HepG2 (cell line): ENCODE data around the gene TNFSF8. TPM values are rescaled to one million over a fixed set of nuclear protein-coding genes. Genes with fewer than 3 reads are reported as not detected.

ENCODE experiments used
- ATAC-seq: fragments of 200-7000 bp; cut with Tn5 transposase; 3 replicates; pipeline ENCODE4 v1.9.1; 2020; ENCODE audit warnings: mild to moderate bottlenecking, moderate library complexity
- BruUV-seq: library from RNA; stranded (reverse); fragments of 400-500 nt; replicated peaks from 2 replicates; lab custom pipeline; 2021; lab: Mats Ljungman, UMichigan
- CTCF ChIA-PET: fragments of 300-600 bp; formaldehyde crosslinking; extraction: SDS; loops from one replicate; lab custom pipeline; 2021; ENCODE audit warnings: low total read pairs, inconsistent platforms, low intra/inter-chr PET ratio; lab: Yijun Ruan, JAX
- POLR2A ChIA-PET: fragments of 350-600 bp; sonication (Branson Sonifier 250); formaldehyde crosslinking; loops from one replicate; lab custom pipeline; 2020; ENCODE audit warnings: antibody characterized with exemption, inconsistent platforms; lab: Yijun Ruan, JAX
- DNase-seq: peaks from one replicate; pipeline ENCODE4 v3.0.0-alpha.2; 2015; ENCODE audit warnings: low spot score
- FAIRE-seq: peaks from 3 replicates; lab custom pipeline; 2011; peaks lifted over from hg19 to GRCh38; lab: Jason Lieb, UNC
- H2AFZ ChIP-seq: one replicate; pipeline ENCODE4 v1.6.1; 2011; ENCODE audit warnings: low read length, inconsistent platforms
- H3K27ac ChIP-seq: fragments of 300-600 bp; 3 replicates; pipeline ENCODE4 v1.8.0; 2011; ENCODE audit warnings: mixed run types, mild to moderate bottlenecking, mixed read lengths, low read length, inconsistent platforms; ENCODE audit not compliant: insufficient read depth; ENCODE audit errors: extremely low read length
- H3K27me3 ChIP-seq, 2 experiments: fragments of 200-600 bp in 1 of 2; 2 replicates in 1 of 2; 3 replicates in 1 of 2; pipeline versions ENCODE4 v1.6.0 to v1.8.0; 2011; ENCODE audit warnings: low read length in 2 of 2, mild to moderate bottlenecking in 2 of 2, moderate library complexity in 2 of 2, inconsistent platforms in 1 of 2; ENCODE audit not compliant: insufficient read depth in 2 of 2, control insufficient read depth in 1 of 2
- H3K36me3 ChIP-seq, 2 experiments: fragments of 200-600 bp in 1 of 2; replicated peaks in 1 of 2; 2 replicates in 1 of 2; 3 replicates in 1 of 2; pipeline versions ENCODE4 v1.5.1 to v1.8.0; 2011; ENCODE audit warnings: low read length in 2 of 2, inconsistent platforms in 1 of 2; ENCODE audit not compliant: insufficient read depth in 2 of 2, control insufficient read depth in 1 of 2
- H3K4me1 ChIP-seq: 2 replicates; pipeline ENCODE4 v1.5.1; 2012; ENCODE audit warnings: low read length, inconsistent platforms; ENCODE audit not compliant: insufficient read depth
- H3K4me2 ChIP-seq: 2 replicates; pipeline ENCODE4 v1.6.0; 2011; ENCODE audit warnings: low read depth, low read length, inconsistent platforms
- H3K4me3 ChIP-seq, 3 experiments: fragments of 200-600 bp in 1 of 3; sonication (generic), shearing (Covaris generic) in 1 of 3; replicated peaks in 1 of 3; 2 replicates each; pipeline ENCODE4 v1.5.1; 2011 to 2016; ENCODE audit warnings: low read length in 3 of 3, inconsistent platforms in 2 of 3, low read depth in 2 of 3, mild to moderate bottlenecking in 2 of 3, control low read depth in 1 of 3, mixed read lengths in 1 of 3; ENCODE audit not compliant: insufficient read depth in 1 of 3
- H3K79me2 ChIP-seq: one replicate; pipeline ENCODE4 v1.6.1; 2011; ENCODE audit warnings: low read length, inconsistent platforms; ENCODE audit not compliant: insufficient read depth
- H3K9ac ChIP-seq: 2 replicates; pipeline ENCODE4 v1.6.0; 2011; ENCODE audit warnings: mild to moderate bottlenecking, low read depth, low read length, inconsistent platforms; ENCODE audit not compliant: insufficient read depth
- H3K9me3 ChIP-seq: 2 replicates; pipeline ENCODE4 v1.5.1; 2012; ENCODE audit warnings: mild to moderate bottlenecking, low read length
- H4K20me1 ChIP-seq: 2 replicates; pipeline ENCODE4 v1.6.0; 2011; ENCODE audit warnings: inconsistent platforms, mild to moderate bottlenecking, low read length, moderate library complexity; ENCODE audit not compliant: insufficient read depth
- CBX1 ChIP-seq: IDR thresholded peaks from one replicate; pipeline ENCODE4 v1.6.1; 2016; ENCODE audit warnings: antibody characterized with exemption, low read depth
- FOXJ3 ChIP-seq: sonication (generic); formaldehyde crosslinking; IDR thresholded peaks from 2 replicates; pipeline ENCODE4 v1.4.0; 2020; ENCODE audit warnings: missing genetic modification reagents, mild to moderate bottlenecking, borderline replicate concordance
- HES4 ChIP-seq: sonication (generic); formaldehyde crosslinking; IDR thresholded peaks from 2 replicates; pipeline ENCODE4 v1.9.0; 2021; ENCODE audit warnings: mild to moderate bottlenecking, missing genetic modification reagents, borderline replicate concordance
- KDM5A ChIP-seq: fragments of 200-600 bp; sonication (generic); IDR thresholded peaks from 2 replicates; pipeline ENCODE4 v1.7.0; 2018; ENCODE audit warnings: antibody characterized with exemption, mild to moderate bottlenecking, low read length, borderline replicate concordance
- MED8 ChIP-seq: sonication (generic); formaldehyde crosslinking; IDR thresholded peaks from 2 replicates; pipeline ENCODE4 v1.8.1; 2023; ENCODE audit warnings: mild to moderate bottlenecking, missing genetic modification reagents; ENCODE audit not compliant: insufficient replicate concordance
- MTA3 ChIP-seq: sonication (generic); formaldehyde crosslinking; IDR thresholded peaks from 2 replicates; pipeline ENCODE4 v1.4.0; 2020; ENCODE audit warnings: missing genetic modification reagents
- PHF8 ChIP-seq: sonication (generic); formaldehyde crosslinking; IDR thresholded peaks from 2 replicates; pipeline ENCODE4 v1.5.0; 2020; ENCODE audit warnings: missing genetic modification reagents
- RBFOX2 ChIP-seq: fragments of 200-400 bp; formaldehyde crosslinking; IDR thresholded peaks from 2 replicates; pipeline ENCODE4 v1.6.1; 2017; ENCODE audit warnings: low read depth, mild to moderate bottlenecking, low read length
- RXRA ChIP-seq: sonication (generic); formaldehyde crosslinking; IDR thresholded peaks from 2 replicates; pipeline ENCODE4 v1.5.1; 2020; ENCODE audit warnings: missing genetic modification reagents
- TBL1XR1 ChIP-seq: fragments of 150-350 bp; IDR thresholded peaks from 2 replicates; pipeline ENCODE4 v1.6.1; 2014; ENCODE audit warnings: borderline replicate concordance, low read length; ENCODE audit not compliant: partially characterized antibody
- TP53 ChIP-seq: sonication (generic); formaldehyde crosslinking; conservative IDR thresholded peaks from 2 replicates; pipeline ENCODE4 v1.4.0; 2020; ENCODE audit warnings: missing genetic modification reagents
- TSC22D2 ChIP-seq: sonication (generic); formaldehyde crosslinking; IDR thresholded peaks from 2 replicates; pipeline ENCODE4 v1.5.1; 2020; ENCODE audit warnings: missing genetic modification reagents, mild to moderate bottlenecking, borderline replicate concordance
- ZGPAT ChIP-seq: IDR thresholded peaks from 2 replicates; pipeline ENCODE4 v1.6.1; 2016; ENCODE audit warnings: mild to moderate bottlenecking
- ZNF263 ChIP-seq: sonication (generic); formaldehyde crosslinking; IDR thresholded peaks from 2 replicates; pipeline ENCODE4 v1.4.0; 2020; ENCODE audit warnings: missing genetic modification reagents
- ZNF557 ChIP-seq: sonication (generic); formaldehyde crosslinking; IDR thresholded peaks from 2 replicates; pipeline ENCODE4 v1.4.0; 2020; ENCODE audit warnings: missing genetic modification reagents
- ZNF644 ChIP-seq: IDR thresholded peaks from 2 replicates; pipeline ENCODE4 v1.6.1; 2016; ENCODE audit warnings: low read depth
- WGBS: methylation state at CpG from one replicate; pipeline ENCODE4 v1.1.6; 2017; ENCODE audit warnings: low lambda C conversion rate; 5-methylcytosine and 5-hydroxymethylcytosine counted together
- in situ Hi-C: cut with HindIII; loops from 2 replicates; pipeline ENCODE4 v1.10.0; 2017; ENCODE audit warnings: low pct_unique_long_range_greater_than_20kb; ENCODE audit not compliant: extremely low pct_ligation_motif_present
- intact Hi-C: fragments of 100-400 bp; cut with micrococcal nuclease; formaldehyde crosslinking; loops from one replicate; pipeline ENCODE4 v1.10.0; 2022; ENCODE audit not compliant: unreplicated experiment
- polyA plus RNA-seq, 8 experiments: library from polyadenylated mRNA; depleted of rRNA in 3 of 8; stranded (reverse) in 7 of 8; unstranded in 1 of 8; fragments of >200 nt; fragmentation: Illumina TruSeq in 4 of 8; extraction: Trizol in 4 of 8; gene quantifications; 2 replicates each; pipeline versions ENCODE4 v1.2.1 to v1.2.3, GENCODE V29; 2011 to 2016; ENCODE audit warnings: low read depth in 4 of 8, missing spikeins in 1 of 8, mixed read lengths in 1 of 8; ENCODE audit not compliant: insufficient read depth in 1 of 8
- total RNA-seq, 5 experiments: library from RNA; depleted of rRNA; stranded (reverse); fragments of >200 nt; fragmentation: Illumina TruSeq; extraction: Trizol; gene quantifications; 2 replicates each; pipeline ENCODE4 v1.2.3, GENCODE V29; 2016; ENCODE audit warnings: low read depth in 1 of 5

Gene TNFSF8
- total and polyA plus RNA-seq, 2 of the 13 experiments (the other 11 are each of a cell fraction or from before 2014, with no cell fraction given): not detected

DNA sequence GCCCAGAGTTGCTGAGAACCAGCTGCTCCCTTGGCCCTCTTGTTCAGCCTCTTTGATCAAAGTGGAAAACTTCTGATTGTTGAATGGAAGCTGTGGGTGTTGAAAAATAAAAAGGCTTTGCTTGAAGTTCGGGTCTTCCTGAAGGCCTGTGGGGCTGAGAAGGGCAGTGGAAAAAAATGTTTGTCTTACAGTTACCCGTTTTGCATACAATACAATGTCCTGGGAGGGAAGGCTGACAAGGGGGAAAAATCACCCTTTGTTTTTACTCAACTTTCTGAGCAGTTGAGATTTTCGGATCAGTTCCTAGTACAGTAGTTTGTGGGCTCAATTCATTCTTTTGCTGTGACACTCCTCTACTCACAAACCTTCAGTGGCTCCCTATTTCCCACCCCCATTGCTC lies 2.1 kb upstream of the TNFSF8 start:
- no peak for ATAC-seq
- Histone ChIP-seq H2AFZ (no peak overlapping the region), H3K4me2 (no peak overlapping the region), H3K27ac (no peak overlapping the region), H3K9me3 (no peaks in the 10 kb centered on the region), H3K79me2 (no peaks in the 10 kb centered on the region), H3K36me3 (no peaks in the 10 kb centered on the region), H3K4me3 (no peak overlapping the region), H3K27me3 (peaks cover 0 to 30% of the 10 kb centered on the region in 2 experiments; a peak in 4 of 5 replicates), H3K9ac (no peak overlapping the region), H3K4me1 (no peaks in the 10 kb centered on the region), H4K20me1 (no peaks in the 10 kb centered on the region)
- no TSS peak for BruUV-seq
- intact Hi-C loops (no loop called here), in situ Hi-C loops (no loop called here)
- 0% methylated on average over 3 of the region's 3 CpGs for WGBS
- POLR2A ChIA-PET: no interaction called here
- TF ChIP-seq FOXJ3 (CRISPR knock-in tag) (no peak), RBFOX2 (no peak), CBX1 (no peak), ZNF263 (CRISPR knock-in tag) (no peak), TBL1XR1 (no peak), RXRA (CRISPR knock-in tag) (no peak), TP53 (CRISPR knock-in tag) (no peak), ZGPAT (CRISPR knock-in tag) (no peak), HES4 (CRISPR knock-in tag) (no peak), ZNF644 (no peak), KDM5A (no peak), TSC22D2 (CRISPR knock-in tag) (no peak), ZNF557 (CRISPR knock-in tag) (no peak), PHF8 (CRISPR knock-in tag) (no peak), MTA3 (CRISPR knock-in tag) (no peak), MED8 (no peak)
- no peak for FAIRE-seq
- DNase-seq: no peak
- CTCF ChIA-PET: no interaction called here
